PC-9 (cell line): Measurements from ENCODE around the gene HSD3B7. TPM values are rescaled to one million over a fixed set of nuclear protein-coding genes. Genes with fewer than 3 reads are reported as not detected.

Experiments used
- BruUV-seq: library from RNA; stranded (reverse); fragments of 400-500 nt; replicated peaks from 2 replicates; lab custom pipeline; 2021; lab: Mats Ljungman, UMichigan
- CTCF ChIA-PET: fragments of 300-600 bp; sonication (Branson Sonifier 250); formaldehyde crosslinking; loops from one replicate; lab custom pipeline; 2022; ENCODE audit warnings: antibody characterized with exemption; lab: Charles Lee
- POLR2A ChIA-PET: fragments of 300-600 bp; sonication (Branson Sonifier 250); formaldehyde crosslinking; loops from one replicate; lab custom pipeline; 2022; ENCODE audit warnings: antibody characterized with exemption; ENCODE audit not compliant: unreplicated experiment; lab: Charles Lee
- DNase-seq, 2 experiments: peaks; one replicate each; pipeline versions ENCODE4 v3.0.0 to v3.0.0-alpha.2; 2015 to 2022; ENCODE audit warnings: mixed read lengths in 1 of 2
- H2AFZ ChIP-seq: fragments of 200-600 bp; sonication (generic); 2 replicates; pipeline ENCODE4 v1.8.1; 2017; ENCODE audit warnings: antibody characterized with exemption
- H3F3A ChIP-seq: fragments of 200-600 bp; sonication (generic); 2 replicates; pipeline ENCODE4 v1.8.1; 2017; ENCODE audit warnings: antibody characterized with exemption, mild to moderate bottlenecking, low read depth; ENCODE audit not compliant: insufficient read depth
- H3K27ac ChIP-seq: fragments of 200-600 bp; sonication (generic); 2 replicates; pipeline ENCODE4 v1.6.1; 2016; ENCODE audit warnings: mixed run types
- H3K27me3 ChIP-seq: fragments of 200-600 bp; sonication (generic); 2 replicates; pipeline ENCODE4 v1.6.1; 2016; ENCODE audit warnings: low read depth, mixed run types; ENCODE audit not compliant: insufficient read depth
- H3K36me3 ChIP-seq: fragments of 200-600 bp; sonication (generic); 2 replicates; pipeline ENCODE4 v1.6.1; 2016; ENCODE audit warnings: low read depth, mixed run types
- H3K4me1 ChIP-seq: fragments of 200-600 bp; sonication (generic); replicated peaks from 2 replicates; pipeline ENCODE4 v1.6.1; 2016; ENCODE audit warnings: mixed run types; ENCODE audit not compliant: insufficient read depth
- H3K4me2 ChIP-seq: fragments of 200-600 bp; sonication (generic); 2 replicates; pipeline ENCODE4 v1.6.1; 2017; ENCODE audit warnings: mixed run types
- H3K4me3 ChIP-seq: fragments of 200-600 bp; sonication (generic); 2 replicates; pipeline ENCODE4 v1.6.1; 2016; ENCODE audit warnings: mixed run types
- H3K79me2 ChIP-seq: fragments of 200-600 bp; sonication (generic); 2 replicates; pipeline ENCODE4 v1.6.1; 2017; ENCODE audit warnings: low read depth, mixed run types
- H3K9me2 ChIP-seq: fragments of 200-600 bp; sonication (generic); 2 replicates; pipeline ENCODE4 v1.8.1; 2017; ENCODE audit warnings: mild to moderate bottlenecking; ENCODE audit not compliant: insufficient read depth
- H3K9me3 ChIP-seq: fragments of 200-600 bp; sonication (generic); 2 replicates; pipeline ENCODE4 v1.8.1; 2016; ENCODE audit warnings: low read depth; ENCODE audit not compliant: insufficient read depth
- H4K20me1 ChIP-seq: fragments of 200-600 bp; sonication (generic); 2 replicates; pipeline ENCODE4 v1.8.1; 2017; ENCODE audit not compliant: insufficient read depth
- EZH2 ChIP-seq: fragments of 200-600 bp; sonication (generic); IDR thresholded peaks from 2 replicates; pipeline ENCODE4 v1.8.0; 2017; ENCODE audit warnings: antibody characterized with exemption, low read depth
- intact Hi-C: fragments of 100-400 bp; cut with micrococcal nuclease; formaldehyde crosslinking; loops from one replicate; pipeline ENCODE4 v1.10.0; 2022; ENCODE audit not compliant: unreplicated experiment
- total RNA-seq: library from RNA; stranded (reverse); gene quantifications from 2 replicates; pipeline ENCODE4 v1.2.3, GENCODE V29; 2021
- TF ChIP-seq, protein P1 (sequence below): fragments of 200-600 bp; sonication (generic); conservative IDR thresholded peaks from 2 replicates; pipeline ENCODE4 v1.6.1; 2017; ENCODE audit warnings: mixed run types, antibody characterized with exemption, mild to moderate bottlenecking, moderate library complexity

HSD3B7 gene
- total RNA-seq, 1 experiment from 2014 or later = 34.8 TPM

DNA sequence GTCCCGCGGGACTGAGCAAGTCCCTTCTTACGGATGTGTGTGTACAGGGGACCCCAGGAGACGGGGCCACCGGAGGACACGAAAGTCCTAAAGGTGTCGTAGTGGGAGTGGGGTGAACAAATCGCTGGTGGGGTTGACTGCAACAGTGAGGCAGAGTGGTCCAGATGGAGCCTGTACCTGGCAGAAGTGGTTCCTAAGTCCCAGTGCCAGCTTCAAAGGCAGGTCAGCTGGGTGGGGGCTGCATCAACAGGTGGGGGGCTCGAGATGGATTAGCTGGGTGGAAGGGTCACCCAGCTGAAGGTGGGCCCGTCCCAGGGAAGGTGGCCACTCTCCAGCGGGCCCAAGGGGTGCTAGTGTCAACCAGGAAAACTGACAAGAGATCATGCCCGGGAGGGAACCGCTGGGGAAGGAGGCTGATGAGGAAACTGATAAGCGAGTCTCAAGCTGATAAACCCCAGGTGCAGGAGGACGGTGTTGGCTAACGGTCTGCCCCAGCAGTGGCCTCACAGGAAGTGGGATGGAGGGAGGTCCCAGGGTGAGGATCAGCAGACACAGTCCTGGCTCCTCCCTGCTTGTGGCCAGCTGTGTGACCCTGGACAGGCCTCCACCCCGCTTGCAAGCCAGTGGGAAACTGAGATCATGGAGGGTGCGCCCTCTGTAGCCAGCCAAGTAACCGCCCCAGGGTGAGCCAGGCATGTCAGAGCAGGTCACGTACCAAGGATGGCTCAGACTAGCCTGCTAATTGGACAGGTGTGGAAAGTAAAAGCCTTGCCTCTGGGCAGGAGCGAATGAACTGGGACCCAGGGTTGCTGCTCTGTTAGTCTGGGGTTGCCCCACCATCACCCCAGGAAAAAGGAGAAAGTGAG is 35.1 kb upstream of the HSD3B7 start:
- Histone ChIP-seq H3K27ac (no peak overlapping the region), H3K4me1 (peaks cover 15% of the 10 kb centered on the region), H4K20me1 (peaks cover 4% of the 10 kb centered on the region; the same call in 1 of the 2 replicates), H2AFZ (no peak overlapping the region), H3K27me3 (no peaks in the 10 kb centered on the region), H3K36me3 (0 out of 2 replicates have a peak, but pooled peaks cover 2% of the 10 kb centered on the region), H3K4me3 (peak overlapping the region; percentile 90), H3K9me2 (no peaks in the 10 kb centered on the region), H3F3A (peaks cover 49% of the 10 kb centered on the region; the same call in 1 of the 2 replicates), H3K9me3 (no peaks in the 10 kb centered on the region), H3K4me2 (peak overlapping the region; percentile 91), H3K79me2 (no peaks in the 10 kb centered on the region)
- TF ChIP-seq EZH2 = no peak
- TF ChIP-seq, protein P1, sequence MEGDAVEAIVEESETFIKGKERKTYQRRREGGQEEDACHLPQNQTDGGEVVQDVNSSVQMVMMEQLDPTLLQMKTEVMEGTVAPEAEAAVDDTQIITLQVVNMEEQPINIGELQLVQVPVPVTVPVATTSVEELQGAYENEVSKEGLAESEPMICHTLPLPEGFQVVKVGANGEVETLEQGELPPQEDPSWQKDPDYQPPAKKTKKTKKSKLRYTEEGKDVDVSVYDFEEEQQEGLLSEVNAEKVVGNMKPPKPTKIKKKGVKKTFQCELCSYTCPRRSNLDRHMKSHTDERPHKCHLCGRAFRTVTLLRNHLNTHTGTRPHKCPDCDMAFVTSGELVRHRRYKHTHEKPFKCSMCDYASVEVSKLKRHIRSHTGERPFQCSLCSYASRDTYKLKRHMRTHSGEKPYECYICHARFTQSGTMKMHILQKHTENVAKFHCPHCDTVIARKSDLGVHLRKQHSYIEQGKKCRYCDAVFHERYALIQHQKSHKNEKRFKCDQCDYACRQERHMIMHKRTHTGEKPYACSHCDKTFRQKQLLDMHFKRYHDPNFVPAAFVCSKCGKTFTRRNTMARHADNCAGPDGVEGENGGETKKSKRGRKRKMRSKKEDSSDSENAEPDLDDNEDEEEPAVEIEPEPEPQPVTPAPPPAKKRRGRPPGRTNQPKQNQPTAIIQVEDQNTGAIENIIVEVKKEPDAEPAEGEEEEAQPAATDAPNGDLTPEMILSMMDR = peak; percentile 35; the same call in 1 of the 2 replicates
- peak; percentile 91 to 99 for DNase-seq
- intact Hi-C loops = loop anchor here (1.0 to 10.0 kb wide), 3 partner anchors 27 to 915 kb away; partner anchors contain the start of genes ARMC5 and FBXL19
- ChIA-PET CTCF (interaction anchor here (0.6 kb wide), 2 partner anchors 26 to 493 kb away, joined by 3 read pairs; partner anchors contain the start of gene FBXL19), POLR2A (interaction anchor here (0.5 to 0.6 kb wide), 4 partner anchors 56 to 210 kb away, joined by 5 to 23 read pairs (median 10); a partner anchor contains a TSS)
- TSS peak; percentile 100 for BruUV-seq

DNA sequence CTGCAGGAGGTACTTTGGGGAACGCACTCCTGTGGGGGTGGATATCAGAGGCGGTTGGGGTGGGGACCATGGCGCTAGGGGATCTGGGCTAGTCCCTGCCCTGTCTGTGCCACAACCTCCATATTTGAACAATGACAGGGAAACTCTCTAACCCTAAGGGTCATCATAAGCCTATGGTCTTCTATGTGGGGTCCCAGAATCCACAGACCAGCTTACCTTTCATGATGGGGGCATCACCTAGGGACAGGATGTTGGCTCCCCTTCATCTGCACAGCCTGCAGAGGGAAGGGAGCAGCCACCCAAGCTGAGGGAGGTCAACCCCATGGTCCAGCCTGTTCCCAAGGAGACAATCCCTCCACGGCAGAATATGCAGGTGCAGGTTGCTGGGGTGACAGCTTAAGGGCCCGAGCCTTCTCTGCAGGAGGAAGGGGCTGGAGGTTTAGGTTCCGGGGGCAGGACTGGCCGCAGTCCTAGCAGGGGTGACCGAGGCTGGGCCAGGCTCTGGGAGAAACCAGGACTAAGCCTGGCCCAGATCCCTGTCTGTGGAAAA is 34.4 kb upstream of the HSD3B7 start:
- H3K9me2 ChIP-seq = no peaks in the 10 kb centered on the region
- DNase-seq = no peak
- ChIA-PET POLR2A (interaction anchor here (0.6 kb wide), 1 partner anchor 111 kb away, joined by 5 read pairs; no protein-coding TSS in a partner anchor), CTCF (no interaction called here)
- no peaks in the 10 kb centered on the region for H3K79me2 ChIP-seq
- H3K27ac ChIP-seq = no peak overlapping the region
- H3F3A ChIP-seq = peaks cover 42% of the 10 kb centered on the region; the same call in 1 of the 2 replicates
- no peaks in the 10 kb centered on the region for H3K27me3 ChIP-seq
- peak overlapping the region; percentile 90; the same call in 1 of the 2 replicates for H3K4me3 ChIP-seq
- no peak for TF ChIP-seq EZH2
- TF ChIP-seq, protein P1 = no peak
- no peak overlapping the region for H2AFZ ChIP-seq
- no peaks in the 10 kb centered on the region for H3K36me3 ChIP-seq
- intact Hi-C loops = loop anchor here (1.0 to 10.0 kb wide), 3 partner anchors 27 to 914 kb away; partner anchors contain the start of genes ARMC5 and FBXL19
- peaks cover 4% of the 10 kb centered on the region; the same call in 1 of the 2 replicates for H4K20me1 ChIP-seq
- BruUV-seq = no TSS peak
- H3K4me2 ChIP-seq = peak overlapping the region; percentile 91
- no peaks in the 10 kb centered on the region for H3K9me3 ChIP-seq
- H3K4me1 ChIP-seq = peaks cover 15% of the 10 kb centered on the region

DNA sequence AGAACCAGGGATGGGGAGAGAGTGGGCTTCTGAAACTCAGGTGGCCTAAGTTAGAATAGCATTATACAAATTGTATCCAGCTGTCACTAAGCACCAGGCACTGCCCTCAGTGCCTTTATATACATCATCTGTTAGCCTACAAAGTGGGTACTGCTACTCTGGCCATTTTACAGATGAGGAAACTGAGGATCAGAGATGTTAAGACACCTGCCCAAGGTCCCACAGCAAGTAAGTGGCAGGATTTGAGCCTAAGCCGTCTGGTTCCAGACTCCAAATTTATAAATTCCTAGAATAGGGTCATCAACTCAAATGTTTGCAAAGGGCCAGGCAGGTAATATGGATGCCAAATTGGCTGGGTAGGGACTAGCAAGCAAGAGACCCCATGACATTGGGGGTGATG is 33.8 kb upstream of the HSD3B7 start:
- DNase-seq = no peak
- Histone ChIP-seq H3K79me2 (no peaks in the 10 kb centered on the region), H3F3A (peaks cover 42% of the 10 kb centered on the region; the same call in 1 of the 2 replicates), H4K20me1 (peaks cover 4% of the 10 kb centered on the region; the same call in 1 of the 2 replicates), H3K4me3 (no peak overlapping the region), H3K9me3 (no peaks in the 10 kb centered on the region), H3K9me2 (no peaks in the 10 kb centered on the region), H2AFZ (no peak overlapping the region), H3K27me3 (no peaks in the 10 kb centered on the region), H3K36me3 (no peaks in the 10 kb centered on the region), H3K4me2 (0 out of 2 replicates have a peak overlapping the region, but pooled peaks have one; percentile 91), H3K4me1 (peaks cover 15% of the 10 kb centered on the region), H3K27ac (no peak overlapping the region)
- ChIA-PET CTCF (no interaction called here), POLR2A (interaction anchor here (0.6 kb wide), 1 partner anchor 10 kb away, joined by 3 read pairs; no protein-coding TSS in a partner anchor)
- intact Hi-C loops = loop anchor here (10.0 kb wide), 2 partner anchors 504 to 914 kb away; partner anchors contain the start of gene ARMC5
- TF ChIP-seq EZH2 = no peak
- TF ChIP-seq, protein P1 = no peak
- no TSS peak for BruUV-seq
